ENCODE measurements around the gene TAS1R3.

Gene TAS1R3

GRCh38 chr1:1315435-1315954 lies 15.6 kb upstream of the TAS1R3 start:
- no peak for TF ChIP-seq POLR2AphosphoS5 (IDR thresholded peaks at IDR 0.05; ENCODE audit: low read depth, low read length)
- TF ChIP-seq SIN3A (IDR thresholded peaks at IDR 0.05; ENCODE audit: borderline replicate concordance, insufficient read depth, low read length): no peak
- no peak for TF ChIP-seq FOXP2 (optimal IDR thresholded peaks at IDR 0.05; ENCODE audit: borderline replicate concordance, extremely low read depth, extremely low read length, insufficient read depth)
- TF ChIP-seq TAF1 (IDR thresholded peaks at IDR 0.05; ENCODE audit: borderline replicate concordance, insufficient read depth, low read length): no peak
- TF ChIP-seq REST (IDR thresholded peaks at IDR 0.05; ENCODE audit: insufficient read depth in 1 of 2, low read depth in 2 of 2, low read length in 2 of 2): no peak

GRCh38 chr1:1317420-1317819 lies 13.7 kb upstream of the TAS1R3 start:
- TF ChIP-seq SIN3A (IDR thresholded peaks at IDR 0.05; ENCODE audit: borderline replicate concordance, insufficient read depth, low read length) (no peak), REST (IDR thresholded peaks at IDR 0.05; ENCODE audit: insufficient read depth in 1 of 2, low read depth in 2 of 2, low read length in 2 of 2) (no peak), TAF1 (IDR thresholded peaks at IDR 0.05; ENCODE audit: borderline replicate concordance, insufficient read depth, low read length) (no peak), FOXP2 (optimal IDR thresholded peaks at IDR 0.05; ENCODE audit: borderline replicate concordance, extremely low read depth, extremely low read length, insufficient read depth) (no peak), POLR2AphosphoS5 (IDR thresholded peaks at IDR 0.05; ENCODE audit: low read depth, low read length) (no peak)

- TF ChIP-seq SIN3A (IDR thresholded peaks at IDR 0.05; ENCODE audit: borderline replicate concordance, insufficient read depth, low read length) (no peak), POLR2AphosphoS5 (IDR thresholded peaks at IDR 0.05; ENCODE audit: low read depth, low read length) (no peak), TAF1 (IDR thresholded peaks at IDR 0.05; ENCODE audit: borderline replicate concordance, insufficient read depth, low read length) (no peak), REST (IDR thresholded peaks at IDR 0.05; ENCODE audit: insufficient read depth in 1 of 2, low read depth in 2 of 2, low read length in 2 of 2) (no peak), FOXP2 (optimal IDR thresholded peaks at IDR 0.05; ENCODE audit: borderline replicate concordance, extremely low read depth, extremely low read length, insufficient read depth) (no peak)
Measured at GRCh38 chr1:1318131-1318652, 12.9 kb upstream of the TAS1R3 start.

- TF ChIP-seq FOXP2 (optimal IDR thresholded peaks at IDR 0.05; ENCODE audit: borderline replicate concordance, extremely low read depth, extremely low read length, insufficient read depth) (no peak), REST (IDR thresholded peaks at IDR 0.05; ENCODE audit: insufficient read depth in 1 of 2, low read depth in 2 of 2, low read length in 2 of 2) (no peak), POLR2AphosphoS5 (IDR thresholded peaks at IDR 0.05; ENCODE audit: low read depth, low read length) (no peak), TAF1 (IDR thresholded peaks at IDR 0.05; ENCODE audit: borderline replicate concordance, insufficient read depth, low read length) (no peak), SIN3A (IDR thresholded peaks at IDR 0.05; ENCODE audit: borderline replicate concordance, insufficient read depth, low read length) (no peak)
Measured at GRCh38 chr1:1318777-1319645, 12.1 kb upstream of the TAS1R3 start.

All from PFSK-1 (cell line).